ENCODE results near the gene PPP3CA.

DNA sequence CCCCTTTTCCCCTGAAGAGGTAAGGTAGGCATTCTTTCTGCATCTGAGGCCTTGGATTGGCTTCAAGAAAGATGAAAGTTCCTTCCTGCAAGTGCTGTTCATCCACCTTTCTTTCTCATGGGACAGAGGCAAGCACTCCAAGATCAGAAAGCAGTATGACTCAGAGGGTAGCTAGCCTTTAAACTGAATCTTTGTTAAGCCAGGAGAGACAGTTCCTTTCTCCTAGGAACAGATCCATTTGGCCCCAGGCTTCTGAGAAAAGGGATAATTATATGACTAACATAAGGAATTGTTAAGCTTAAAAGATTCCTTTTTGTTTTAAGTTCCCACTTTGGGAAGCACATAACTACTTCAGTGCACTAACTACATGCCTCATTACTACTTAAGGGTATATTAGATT lies 192.0 kb downstream of the PPP3CA start:
- TF ChIP-seq, protein P1, sequence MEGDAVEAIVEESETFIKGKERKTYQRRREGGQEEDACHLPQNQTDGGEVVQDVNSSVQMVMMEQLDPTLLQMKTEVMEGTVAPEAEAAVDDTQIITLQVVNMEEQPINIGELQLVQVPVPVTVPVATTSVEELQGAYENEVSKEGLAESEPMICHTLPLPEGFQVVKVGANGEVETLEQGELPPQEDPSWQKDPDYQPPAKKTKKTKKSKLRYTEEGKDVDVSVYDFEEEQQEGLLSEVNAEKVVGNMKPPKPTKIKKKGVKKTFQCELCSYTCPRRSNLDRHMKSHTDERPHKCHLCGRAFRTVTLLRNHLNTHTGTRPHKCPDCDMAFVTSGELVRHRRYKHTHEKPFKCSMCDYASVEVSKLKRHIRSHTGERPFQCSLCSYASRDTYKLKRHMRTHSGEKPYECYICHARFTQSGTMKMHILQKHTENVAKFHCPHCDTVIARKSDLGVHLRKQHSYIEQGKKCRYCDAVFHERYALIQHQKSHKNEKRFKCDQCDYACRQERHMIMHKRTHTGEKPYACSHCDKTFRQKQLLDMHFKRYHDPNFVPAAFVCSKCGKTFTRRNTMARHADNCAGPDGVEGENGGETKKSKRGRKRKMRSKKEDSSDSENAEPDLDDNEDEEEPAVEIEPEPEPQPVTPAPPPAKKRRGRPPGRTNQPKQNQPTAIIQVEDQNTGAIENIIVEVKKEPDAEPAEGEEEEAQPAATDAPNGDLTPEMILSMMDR (optimal IDR thresholded peaks at IDR 0.05 in 1 of 3, IDR thresholded peaks at IDR 0.05 in 1 of 3, conservative IDR thresholded peaks at IDR 0.05 in 1 of 3; ENCODE audit: extremely low read depth in 1 of 3, insufficient read depth in 2 of 3, low read length in 3 of 3), result no peak
- TF ChIP-seq EZH2 (IDR thresholded peaks at IDR 0.05; ENCODE audit: low read length), result no peak
